Kidney epithelial cell (primary cell): ENCODE data around the gene RPS27A. TPM values are rescaled to one million over a fixed set of nuclear protein-coding genes. Genes with fewer than 3 reads are reported as not detected.
"Not testable (repeated sequence)": the region's sequence is repeated elsewhere in the genome, so short reads cannot be mapped to it uniquely, and the experiment has no call there.

Source experiments
- DNase-seq: peaks from one replicate; pipeline ENCODE4 v3.0.0-alpha.2; 2010; ENCODE audit warnings: low read depth
- H3K27me3 ChIP-seq: 2 replicates; pipeline ENCODE4 v1.6.0; 2011; ENCODE audit warnings: low read length; ENCODE audit not compliant: control insufficient read depth, insufficient read depth
- H3K36me3 ChIP-seq: 2 replicates; pipeline ENCODE4 v1.5.1; 2011; ENCODE audit warnings: low read length; ENCODE audit not compliant: control insufficient read depth, insufficient read depth
- H3K4me3 ChIP-seq: 2 replicates; pipeline ENCODE4 v1.5.1; 2011; ENCODE audit warnings: low read depth, mild to moderate bottlenecking, control low read depth, low read length
- total RNA-seq: library from RNA; depleted of rRNA; stranded (reverse); fragments of >200 nt; gene quantifications from 2 replicates; pipeline ENCODE4 v1.2.3, GENCODE V29; 2015
- TF ChIP-seq, protein P1 (sequence below): IDR thresholded peaks from 2 replicates; pipeline ENCODE4 v1.5.1; 2011; ENCODE audit warnings: mild to moderate bottlenecking, moderate library complexity, low read length, control low read depth, inconsistent platforms; ENCODE audit not compliant: insufficient read depth, poor library complexity, severe bottlenecking

Gene RPS27A
- total RNA-seq, 1 donor from 2014 or later: 3,295 TPM

DNA sequence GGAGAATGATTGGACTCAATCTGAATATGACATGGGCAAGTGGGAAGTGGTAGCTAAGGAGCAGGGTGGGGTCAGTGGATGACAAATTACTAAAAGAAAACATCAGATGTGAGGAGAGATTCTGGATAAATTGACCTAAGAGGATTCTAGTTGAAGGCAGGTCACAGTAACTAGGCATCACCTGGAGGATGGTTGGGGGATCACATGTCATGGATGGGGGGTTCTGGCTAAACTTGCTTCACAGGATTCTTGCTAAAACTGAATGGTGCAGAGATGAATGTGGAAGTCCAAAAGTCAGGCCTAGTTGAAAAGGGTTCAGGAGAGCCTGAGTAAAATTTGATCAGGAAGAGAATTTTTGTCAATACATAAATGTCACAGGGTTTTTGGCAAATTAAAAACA is 18.7 kb upstream of the RPS27A start:
- TF ChIP-seq, protein P1, sequence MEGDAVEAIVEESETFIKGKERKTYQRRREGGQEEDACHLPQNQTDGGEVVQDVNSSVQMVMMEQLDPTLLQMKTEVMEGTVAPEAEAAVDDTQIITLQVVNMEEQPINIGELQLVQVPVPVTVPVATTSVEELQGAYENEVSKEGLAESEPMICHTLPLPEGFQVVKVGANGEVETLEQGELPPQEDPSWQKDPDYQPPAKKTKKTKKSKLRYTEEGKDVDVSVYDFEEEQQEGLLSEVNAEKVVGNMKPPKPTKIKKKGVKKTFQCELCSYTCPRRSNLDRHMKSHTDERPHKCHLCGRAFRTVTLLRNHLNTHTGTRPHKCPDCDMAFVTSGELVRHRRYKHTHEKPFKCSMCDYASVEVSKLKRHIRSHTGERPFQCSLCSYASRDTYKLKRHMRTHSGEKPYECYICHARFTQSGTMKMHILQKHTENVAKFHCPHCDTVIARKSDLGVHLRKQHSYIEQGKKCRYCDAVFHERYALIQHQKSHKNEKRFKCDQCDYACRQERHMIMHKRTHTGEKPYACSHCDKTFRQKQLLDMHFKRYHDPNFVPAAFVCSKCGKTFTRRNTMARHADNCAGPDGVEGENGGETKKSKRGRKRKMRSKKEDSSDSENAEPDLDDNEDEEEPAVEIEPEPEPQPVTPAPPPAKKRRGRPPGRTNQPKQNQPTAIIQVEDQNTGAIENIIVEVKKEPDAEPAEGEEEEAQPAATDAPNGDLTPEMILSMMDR: no peak
- Histone ChIP-seq H3K4me3 (no peak overlapping the region), H3K27me3 (no peaks in the 10 kb centered on the region), H3K36me3 (no peaks in the 10 kb centered on the region)
- no peak for DNase-seq

GRCh38 chr2:55223958-55224760 is 8.3 kb upstream of the RPS27A start:
- Histone ChIP-seq H3K36me3 (no peaks in the 10 kb centered on the region), H3K4me3 (no peak overlapping the region), H3K27me3 (no peaks in the 10 kb centered on the region)
- TF ChIP-seq, protein P1: no peak
- no peak for DNase-seq

GRCh38 chr2:55224761-55225261 is 7.7 kb upstream of the RPS27A start:
- no peaks in the 10 kb centered on the region for H3K27me3 ChIP-seq
- no peak overlapping the region for H3K4me3 ChIP-seq
- H3K36me3 ChIP-seq: no peaks in the 10 kb centered on the region
- TF ChIP-seq, protein P1: no peak
- no peak for DNase-seq

- TF ChIP-seq, protein P1: no peak
- DNase-seq: no peak
- H3K4me3 ChIP-seq: no peak overlapping the region
These were observed 6.9 kb upstream of the RPS27A start for GRCh38 chr2:55225481-55226020.

GRCh38 chr2:55227437-55228225 is 4.9 kb upstream of the RPS27A start:
- H3K36me3 ChIP-seq, H3K4me3 ChIP-seq, H3K27me3 ChIP-seq, DNase-seq: not testable (repeated sequence)

More at GRCh38 chr2:55225481-55226020, 6.9 kb upstream of the RPS27A start:
- H3K36me3 ChIP-seq: no peaks in the 10 kb centered on the region
- H3K27me3 ChIP-seq: no peaks in the 10 kb centered on the region

DNA sequence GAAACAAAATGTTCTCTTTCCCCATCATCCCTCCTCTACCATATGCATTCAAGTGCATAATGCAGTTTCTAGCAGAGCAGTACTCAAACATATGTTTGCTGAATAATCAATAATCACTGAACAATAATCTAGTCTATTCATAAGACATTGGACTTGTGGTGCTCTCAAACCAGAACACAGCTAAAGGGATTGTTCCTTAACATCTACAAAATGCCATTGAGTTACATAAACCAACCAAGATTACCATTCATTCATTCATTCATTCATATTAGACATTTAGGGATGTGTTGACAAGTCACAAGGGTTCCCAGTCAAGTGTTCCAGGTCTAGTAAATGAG is 4.3 kb upstream of the RPS27A start:
- DNase-seq: no peak
- Histone ChIP-seq H3K27me3 (no peaks in the 10 kb centered on the region), H3K4me3 (no peak overlapping the region), H3K36me3 (no peaks in the 10 kb centered on the region)
- TF ChIP-seq, protein P1: no peak
